Liver (tissue), 9 donors: ENCODE results near the gene SLC4A7. TPM values are rescaled to one million over a fixed set of nuclear protein-coding genes. Genes with fewer than 3 reads are reported as not detected.

ENCODE experiments used
- DNase-seq: peaks from one replicate; pipeline ENCODE4 v3.0.0-alpha.2; 2017; ENCODE audit warnings: low spot score
- H3K27ac ChIP-seq, 2 donors: one replicate each; pipeline ENCODE4 v1.7.0; 2013; ENCODE audit warnings: inconsistent platforms in 2 of 2, low read length in 2 of 2, control low read depth in 1 of 2, low read depth in 1 of 2, mild to moderate bottlenecking in 1 of 2
- H3K27me3 ChIP-seq, 4 donors: one replicate each; pipeline versions ENCODE4 v1.6.1 to v1.7.0; 2013; ENCODE audit warnings: low read length in 3 of 4, inconsistent platforms in 1 of 4, mild to moderate bottlenecking in 1 of 4, moderate library complexity in 1 of 4; ENCODE audit not compliant: control insufficient read depth in 4 of 4, insufficient read depth in 4 of 4
- H3K36me3 ChIP-seq, 4 donors: one replicate each; pipeline versions ENCODE4 v1.6.1 to v1.7.0; 2013; ENCODE audit warnings: low read length in 3 of 4, mild to moderate bottlenecking in 3 of 4, low read depth in 1 of 4, moderate library complexity in 1 of 4; ENCODE audit not compliant: control insufficient read depth in 4 of 4, insufficient read depth in 3 of 4
- H3K4me1 ChIP-seq, 4 donors: one replicate each; pipeline versions ENCODE4 v1.6.1 to v1.7.0; 2013; ENCODE audit warnings: low read length in 3 of 4, mild to moderate bottlenecking in 3 of 4, moderate library complexity in 1 of 4; ENCODE audit not compliant: control insufficient read depth in 4 of 4, insufficient read depth in 4 of 4
- H3K4me3 ChIP-seq, 3 donors: one replicate each; pipeline versions ENCODE4 v1.6.1 to v1.7.0; 2013; ENCODE audit warnings: low read length in 3 of 3, control low read depth in 1 of 3, low read depth in 1 of 3, mild to moderate bottlenecking in 1 of 3
- H3K9ac ChIP-seq, 2 donors: one replicate each; pipeline ENCODE4 v1.7.0; 2013; ENCODE audit warnings: low read length in 2 of 2, mild to moderate bottlenecking in 2 of 2, moderate library complexity in 2 of 2, control low read depth in 1 of 2, low read depth in 1 of 2
- H3K9me3 ChIP-seq, 4 donors: one replicate each; pipeline versions ENCODE4 v1.6.1 to v1.7.0; 2013; ENCODE audit warnings: low read length in 3 of 4; ENCODE audit not compliant: control insufficient read depth in 4 of 4
- ATF3 ChIP-seq: IDR thresholded peaks from 2 replicates; pipeline ENCODE4 v1.6.1; 2016; ENCODE audit warnings: antibody characterized with exemption
- EGR1 ChIP-seq, 2 donors: IDR thresholded peaks; 2 replicates each; pipeline ENCODE4 v1.6.1; 2016 to 2018; ENCODE audit warnings: antibody characterized with exemption in 2 of 2, low read depth in 2 of 2
- FOXA1 ChIP-seq: IDR thresholded peaks from 2 replicates; pipeline ENCODE4 v1.6.1; 2016; ENCODE audit warnings: antibody characterized with exemption
- FOXA2 ChIP-seq: IDR thresholded peaks from 2 replicates; pipeline ENCODE4 v1.6.1; 2016; ENCODE audit warnings: antibody characterized with exemption
- GABPA ChIP-seq, 2 donors: IDR thresholded peaks in 1 of 2; conservative IDR thresholded peaks in 1 of 2; 2 replicates each; pipeline ENCODE4 v1.6.1; 2016; ENCODE audit warnings: antibody characterized with exemption in 2 of 2, mild to moderate bottlenecking in 1 of 2, moderate library complexity in 1 of 2
- HNF4A ChIP-seq, 2 donors: conservative IDR thresholded peaks; 2 replicates each; pipeline ENCODE4 v1.6.1; 2016; ENCODE audit warnings: antibody characterized with exemption in 2 of 2, mild to moderate bottlenecking in 2 of 2
- HNF4G ChIP-seq: IDR thresholded peaks from 2 replicates; pipeline ENCODE4 v1.6.1; 2016; ENCODE audit warnings: antibody characterized with exemption
- JUND ChIP-seq, 2 donors: IDR thresholded peaks; 2 replicates each; pipeline ENCODE4 v1.6.1; 2016; ENCODE audit warnings: antibody characterized with exemption in 2 of 2
- NR2F2 ChIP-seq: IDR thresholded peaks from 2 replicates; pipeline ENCODE4 v1.6.1; 2016; ENCODE audit warnings: antibody characterized with exemption
- RAD21 ChIP-seq, 2 donors: IDR thresholded peaks; 2 replicates each; pipeline ENCODE4 v1.6.1; 2016; ENCODE audit warnings: antibody characterized with exemption in 2 of 2, mild to moderate bottlenecking in 2 of 2
- RXRA ChIP-seq, 2 donors: IDR thresholded peaks; 2 replicates each; pipeline ENCODE4 v1.6.1; 2017 to 2018; ENCODE audit warnings: antibody characterized with exemption in 2 of 2, mild to moderate bottlenecking in 1 of 2
- SP1 ChIP-seq: IDR thresholded peaks from 2 replicates; pipeline ENCODE4 v1.6.1; 2018; ENCODE audit warnings: antibody characterized with exemption, mild to moderate bottlenecking
- TAF1 ChIP-seq: conservative IDR thresholded peaks from 2 replicates; pipeline ENCODE4 v1.6.1; 2016; ENCODE audit warnings: antibody characterized with exemption, mild to moderate bottlenecking
- YY1 ChIP-seq: IDR thresholded peaks from 2 replicates; pipeline ENCODE4 v1.6.1; 2016; ENCODE audit warnings: antibody characterized with exemption, mild to moderate bottlenecking
- WGBS: extraction: QIAGEN DNeasy Blood & Tissue Kit; methylation state at CpG from one replicate; pipeline ENCODE4 v1.1.7; 2013; 5-methylcytosine and 5-hydroxymethylcytosine counted together
- polyA plus RNA-seq, 2 donors: library from polyadenylated mRNA; stranded (reverse) in 1 of 2; unstranded in 1 of 2; fragments of 200-250 nt in 1 of 2; fragments of >200 nt in 1 of 2; fragmentation: Nextera tagmentation in 1 of 2; extraction: Ambion mirVana in 1 of 2; gene quantifications; one replicate each; pipeline versions ENCODE4 v1.2.1 to v1.2.3, GENCODE V29; 2013 to 2015
- total RNA-seq, 2 donors: library from RNA; depleted of rRNA; stranded (reverse); fragments of >200 nt; gene quantifications; one replicate each; pipeline ENCODE4 v1.2.3, GENCODE V29; 2014
- TF ChIP-seq, protein P1 (sequence below): fragments of 150-350 bp; IDR thresholded peaks from 2 replicates; pipeline ENCODE4 v1.5.1; 2017; ENCODE audit warnings: improper control_type of control experiment, low read depth, low read length; ENCODE audit not compliant: missing input control
- TF ChIP-seq, protein P2 (sequence below): IDR thresholded peaks from 2 replicates; pipeline ENCODE4 v1.6.1; 2016; ENCODE audit warnings: antibody characterized with exemption
- TF ChIP-seq, protein P3 (sequence below): IDR thresholded peaks from 2 replicates; pipeline ENCODE4 v1.6.1; 2016; ENCODE audit warnings: antibody characterized with exemption, mild to moderate bottlenecking
- TF ChIP-seq, protein P4 (sequence below): IDR thresholded peaks from 2 replicates; pipeline ENCODE4 v1.6.1; 2016; ENCODE audit warnings: antibody characterized with exemption
- donor health status: healthy.
- donor health status: healthy.
- donor health status: healthy.
- donor health status: healthy.
- donor health status: healthy.

SLC4A7 gene
- total and polyA plus RNA-seq, 4 donors: 0.76 to 9.8 (median 4.1) TPM

GRCh38 chr3:27504749-27505148 is 20.6 kb upstream of the SLC4A7 start (continued):
- TF ChIP-seq YY1 (no peak), FOXA2 (no peak), TAF1 (no peak), ATF3 (no peak), SP1 (no peak), RXRA (IDR thresholded peaks at IDR 0.05) (no peak), JUND (IDR thresholded peaks at IDR 0.05) (no peak)
- TF ChIP-seq, protein P1, sequence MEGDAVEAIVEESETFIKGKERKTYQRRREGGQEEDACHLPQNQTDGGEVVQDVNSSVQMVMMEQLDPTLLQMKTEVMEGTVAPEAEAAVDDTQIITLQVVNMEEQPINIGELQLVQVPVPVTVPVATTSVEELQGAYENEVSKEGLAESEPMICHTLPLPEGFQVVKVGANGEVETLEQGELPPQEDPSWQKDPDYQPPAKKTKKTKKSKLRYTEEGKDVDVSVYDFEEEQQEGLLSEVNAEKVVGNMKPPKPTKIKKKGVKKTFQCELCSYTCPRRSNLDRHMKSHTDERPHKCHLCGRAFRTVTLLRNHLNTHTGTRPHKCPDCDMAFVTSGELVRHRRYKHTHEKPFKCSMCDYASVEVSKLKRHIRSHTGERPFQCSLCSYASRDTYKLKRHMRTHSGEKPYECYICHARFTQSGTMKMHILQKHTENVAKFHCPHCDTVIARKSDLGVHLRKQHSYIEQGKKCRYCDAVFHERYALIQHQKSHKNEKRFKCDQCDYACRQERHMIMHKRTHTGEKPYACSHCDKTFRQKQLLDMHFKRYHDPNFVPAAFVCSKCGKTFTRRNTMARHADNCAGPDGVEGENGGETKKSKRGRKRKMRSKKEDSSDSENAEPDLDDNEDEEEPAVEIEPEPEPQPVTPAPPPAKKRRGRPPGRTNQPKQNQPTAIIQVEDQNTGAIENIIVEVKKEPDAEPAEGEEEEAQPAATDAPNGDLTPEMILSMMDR: no peak
- TF ChIP-seq, protein P2, sequence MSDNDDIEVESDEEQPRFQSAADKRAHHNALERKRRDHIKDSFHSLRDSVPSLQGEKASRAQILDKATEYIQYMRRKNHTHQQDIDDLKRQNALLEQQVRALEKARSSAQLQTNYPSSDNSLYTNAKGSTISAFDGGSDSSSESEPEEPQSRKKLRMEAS: no peak

GRCh38 chr3:27503526-27503925 is 19.3 kb upstream of the SLC4A7 start:
- Histone ChIP-seq H3K27me3 (no peaks in the 10 kb centered on the region), H3K9ac (no peak overlapping the region), H3K9me3 (no peaks in the 10 kb centered on the region), H3K4me3 (no peak overlapping the region), H3K4me1 (no peaks in the 10 kb centered on the region), H3K36me3 (no peaks in the 10 kb centered on the region), H3K27ac (no peak overlapping the region)
- DNase-seq: no peak
- 93% methylated on average over 5 of the region's 5 CpGs for WGBS
- TF ChIP-seq, protein P3, sequence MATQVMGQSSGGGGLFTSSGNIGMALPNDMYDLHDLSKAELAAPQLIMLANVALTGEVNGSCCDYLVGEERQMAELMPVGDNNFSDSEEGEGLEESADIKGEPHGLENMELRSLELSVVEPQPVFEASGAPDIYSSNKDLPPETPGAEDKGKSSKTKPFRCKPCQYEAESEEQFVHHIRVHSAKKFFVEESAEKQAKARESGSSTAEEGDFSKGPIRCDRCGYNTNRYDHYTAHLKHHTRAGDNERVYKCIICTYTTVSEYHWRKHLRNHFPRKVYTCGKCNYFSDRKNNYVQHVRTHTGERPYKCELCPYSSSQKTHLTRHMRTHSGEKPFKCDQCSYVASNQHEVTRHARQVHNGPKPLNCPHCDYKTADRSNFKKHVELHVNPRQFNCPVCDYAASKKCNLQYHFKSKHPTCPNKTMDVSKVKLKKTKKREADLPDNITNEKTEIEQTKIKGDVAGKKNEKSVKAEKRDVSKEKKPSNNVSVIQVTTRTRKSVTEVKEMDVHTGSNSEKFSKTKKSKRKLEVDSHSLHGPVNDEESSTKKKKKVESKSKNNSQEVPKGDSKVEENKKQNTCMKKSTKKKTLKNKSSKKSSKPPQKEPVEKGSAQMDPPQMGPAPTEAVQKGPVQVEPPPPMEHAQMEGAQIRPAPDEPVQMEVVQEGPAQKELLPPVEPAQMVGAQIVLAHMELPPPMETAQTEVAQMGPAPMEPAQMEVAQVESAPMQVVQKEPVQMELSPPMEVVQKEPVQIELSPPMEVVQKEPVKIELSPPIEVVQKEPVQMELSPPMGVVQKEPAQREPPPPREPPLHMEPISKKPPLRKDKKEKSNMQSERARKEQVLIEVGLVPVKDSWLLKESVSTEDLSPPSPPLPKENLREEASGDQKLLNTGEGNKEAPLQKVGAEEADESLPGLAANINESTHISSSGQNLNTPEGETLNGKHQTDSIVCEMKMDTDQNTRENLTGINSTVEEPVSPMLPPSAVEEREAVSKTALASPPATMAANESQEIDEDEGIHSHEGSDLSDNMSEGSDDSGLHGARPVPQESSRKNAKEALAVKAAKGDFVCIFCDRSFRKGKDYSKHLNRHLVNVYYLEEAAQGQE: no peak
- TF ChIP-seq, protein P1: no peak
- no peak for TF ChIP-seq GABPA (IDR thresholded peaks at IDR 0.05 in 1 of 2, conservative IDR thresholded peaks at IDR 0.05 in 1 of 2)
- TF ChIP-seq EGR1 (IDR thresholded peaks at IDR 0.05; ENCODE audit: low read depth in 2 of 2): no peak
- no peak for TF ChIP-seq FOXA1
- TF ChIP-seq ATF3: no peak
- TF ChIP-seq FOXA2: no peak
- no peak for TF ChIP-seq HNF4G
- no peak for TF ChIP-seq HNF4A (conservative IDR thresholded peaks at IDR 0.05)
- no peak for TF ChIP-seq RXRA (IDR thresholded peaks at IDR 0.05)
- no peak for TF ChIP-seq JUND (IDR thresholded peaks at IDR 0.05)
- no peak for TF ChIP-seq YY1
- no peak for TF ChIP-seq RAD21 (IDR thresholded peaks at IDR 0.05)
- no peak for TF ChIP-seq NR2F2
- TF ChIP-seq, protein P4, sequence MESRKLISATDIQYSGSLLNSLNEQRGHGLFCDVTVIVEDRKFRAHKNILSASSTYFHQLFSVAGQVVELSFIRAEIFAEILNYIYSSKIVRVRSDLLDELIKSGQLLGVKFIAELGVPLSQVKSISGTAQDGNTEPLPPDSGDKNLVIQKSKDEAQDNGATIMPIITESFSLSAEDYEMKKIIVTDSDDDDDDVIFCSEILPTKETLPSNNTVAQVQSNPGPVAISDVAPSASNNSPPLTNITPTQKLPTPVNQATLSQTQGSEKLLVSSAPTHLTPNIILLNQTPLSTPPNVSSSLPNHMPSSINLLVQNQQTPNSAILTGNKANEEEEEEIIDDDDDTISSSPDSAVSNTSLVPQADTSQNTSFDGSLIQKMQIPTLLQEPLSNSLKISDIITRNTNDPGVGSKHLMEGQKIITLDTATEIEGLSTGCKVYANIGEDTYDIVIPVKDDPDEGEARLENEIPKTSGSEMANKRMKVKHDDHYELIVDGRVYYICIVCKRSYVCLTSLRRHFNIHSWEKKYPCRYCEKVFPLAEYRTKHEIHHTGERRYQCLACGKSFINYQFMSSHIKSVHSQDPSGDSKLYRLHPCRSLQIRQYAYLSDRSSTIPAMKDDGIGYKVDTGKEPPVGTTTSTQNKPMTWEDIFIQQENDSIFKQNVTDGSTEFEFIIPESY: no peak
- TF ChIP-seq, protein P2: no peak
- no peak for TF ChIP-seq SP1
- no peak for TF ChIP-seq TAF1
